DND-41 (cell line): Measurements from ENCODE around the gene GRM3.

Experiments
- EZH2 ChIP-seq: IDR thresholded peaks from 3 replicates; pipeline ENCODE4 v1.6.1; 2012; ENCODE audit warnings: borderline replicate concordance, low read depth, mild to moderate bottlenecking, moderate library complexity, low read length, inconsistent platforms; ENCODE audit not compliant: severe bottlenecking
- TF ChIP-seq, protein P1 (sequence below): IDR thresholded peaks from 2 replicates; pipeline ENCODE4 v1.5.1; 2012; ENCODE audit warnings: borderline replicate concordance, low read length, moderate library complexity, mild to moderate bottlenecking; ENCODE audit not compliant: poor library complexity, severe bottlenecking; ENCODE audit errors: extremely low read depth

GRCh38 chr7:86823769-86824168 lies 180.1 kb downstream of the GRM3 start:
- TF ChIP-seq, protein P1, sequence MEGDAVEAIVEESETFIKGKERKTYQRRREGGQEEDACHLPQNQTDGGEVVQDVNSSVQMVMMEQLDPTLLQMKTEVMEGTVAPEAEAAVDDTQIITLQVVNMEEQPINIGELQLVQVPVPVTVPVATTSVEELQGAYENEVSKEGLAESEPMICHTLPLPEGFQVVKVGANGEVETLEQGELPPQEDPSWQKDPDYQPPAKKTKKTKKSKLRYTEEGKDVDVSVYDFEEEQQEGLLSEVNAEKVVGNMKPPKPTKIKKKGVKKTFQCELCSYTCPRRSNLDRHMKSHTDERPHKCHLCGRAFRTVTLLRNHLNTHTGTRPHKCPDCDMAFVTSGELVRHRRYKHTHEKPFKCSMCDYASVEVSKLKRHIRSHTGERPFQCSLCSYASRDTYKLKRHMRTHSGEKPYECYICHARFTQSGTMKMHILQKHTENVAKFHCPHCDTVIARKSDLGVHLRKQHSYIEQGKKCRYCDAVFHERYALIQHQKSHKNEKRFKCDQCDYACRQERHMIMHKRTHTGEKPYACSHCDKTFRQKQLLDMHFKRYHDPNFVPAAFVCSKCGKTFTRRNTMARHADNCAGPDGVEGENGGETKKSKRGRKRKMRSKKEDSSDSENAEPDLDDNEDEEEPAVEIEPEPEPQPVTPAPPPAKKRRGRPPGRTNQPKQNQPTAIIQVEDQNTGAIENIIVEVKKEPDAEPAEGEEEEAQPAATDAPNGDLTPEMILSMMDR: no peak
- TF ChIP-seq EZH2: no peak
